GM19023 (cell line): ENCODE data around the gene CTSW.

Source experiments
- ATAC-seq: cut with Tn5 transposase; IDR thresholded peaks from one replicate; pipeline ENCODE4 v1.9.1; 2021; ENCODE audit warnings: mild to moderate bottlenecking, moderate library complexity; ENCODE audit not compliant: unreplicated experiment

CTSW gene

GRCh38 chr11:65900125-65900898 is 20.7 kb downstream of the CTSW start, which contains the start of gene FOSL1:
Gene FOSL1, minus strand, starts transcription at chr11:65900388. Its CDS starts 49 bp downstream, at chr11:65900339.
- ATAC-seq = peak; percentile 81

- no peak for ATAC-seq
Observed at GRCh38 chr11:65900899-65901180, 21.2 kb downstream of the CTSW start.

- ATAC-seq = no peak
Observed at GRCh38 chr11:65903068-65903481, 23.4 kb downstream of the CTSW start.

GRCh38 chr11:65903715-65904114 is 24.1 kb downstream of the CTSW start:
- no peak for ATAC-seq

- ATAC-seq = no peak
Observed at GRCh38 chr11:65906602-65907001, 27.0 kb downstream of the CTSW start.

- ATAC-seq = no peak
Observed at GRCh38 chr11:65907878-65908277, 28.2 kb downstream of the CTSW start.

- no peak for ATAC-seq
Observed at GRCh38 chr11:65911682-65912568, 32.3 kb downstream of the CTSW start.

- no peak for ATAC-seq
Observed at GRCh38 chr11:65912845-65913244, 33.2 kb downstream of the CTSW start.

- no peak for ATAC-seq
Observed at GRCh38 chr11:65915101-65915820, 35.6 kb downstream of the CTSW start.

GRCh38 chr11:65915821-65916251 is 36.2 kb downstream of the CTSW start:
- ATAC-seq = no peak

GRCh38 chr11:65916391-65916790 is 36.8 kb downstream of the CTSW start:
- ATAC-seq = no peak

- ATAC-seq = no peak
Observed at GRCh38 chr11:65917077-65917433, 37.4 kb downstream of the CTSW start.

GRCh38 chr11:65917434-65918210 is 38.0 kb downstream of the CTSW start:
- ATAC-seq = no peak

- ATAC-seq = peak; percentile 50
Observed at GRCh38 chr11:65918211-65919140, 38.8 kb downstream of the CTSW start, which contains the start of gene C11orf68. Gene C11orf68, minus strand, starts transcription at chr11:65919062. Its CDS starts 31 bp downstream, at chr11:65919031.

GRCh38 chr11:65919141-65919572 is 39.5 kb downstream of the CTSW start, which contains the start of gene DRAP1:
Gene DRAP1, plus strand, starts transcription at chr11:65919426. Its CDS starts 76 bp downstream, at chr11:65919502.
- ATAC-seq = peak; percentile 89

- ATAC-seq = peak; percentile 44
Observed at GRCh38 chr11:65919573-65920371, 40.1 kb downstream of the CTSW start.

GRCh38 chr11:65920372-65920802 is 40.8 kb downstream of the CTSW start:
- ATAC-seq = no peak

GRCh38 chr11:65921033-65921555 is 41.5 kb downstream of the CTSW start:
- no peak for ATAC-seq
